Astrocyte of the cerebellum (primary cell): Measurements from ENCODE around the gene UBXN10.
"Not testable (repeated sequence)": the region's sequence is repeated elsewhere in the genome, so short reads cannot be mapped to it uniquely, and the experiment has no call there.

Source experiments
- DNase-seq: peaks from one replicate; pipeline ENCODE4 v3.0.0-alpha.2; 2011; ENCODE audit warnings: low read depth
- H3K4me3 ChIP-seq: 2 replicates; pipeline ENCODE4 v1.5.1; 2011; ENCODE audit warnings: mild to moderate bottlenecking, low read depth, low read length, moderate library complexity
- in situ Hi-C: cut with HindIII; loops from 2 replicates; pipeline ENCODE4 v1.10.0; 2017; ENCODE audit warnings: low sequenced_read_pairs
- TF ChIP-seq, protein P1 (sequence below): IDR thresholded peaks from 2 replicates; pipeline ENCODE4 v1.5.1; 2012; ENCODE audit warnings: low read length, low read depth, moderate library complexity, mild to moderate bottlenecking; ENCODE audit errors: missing control alignments

UBXN10 gene

DNA sequence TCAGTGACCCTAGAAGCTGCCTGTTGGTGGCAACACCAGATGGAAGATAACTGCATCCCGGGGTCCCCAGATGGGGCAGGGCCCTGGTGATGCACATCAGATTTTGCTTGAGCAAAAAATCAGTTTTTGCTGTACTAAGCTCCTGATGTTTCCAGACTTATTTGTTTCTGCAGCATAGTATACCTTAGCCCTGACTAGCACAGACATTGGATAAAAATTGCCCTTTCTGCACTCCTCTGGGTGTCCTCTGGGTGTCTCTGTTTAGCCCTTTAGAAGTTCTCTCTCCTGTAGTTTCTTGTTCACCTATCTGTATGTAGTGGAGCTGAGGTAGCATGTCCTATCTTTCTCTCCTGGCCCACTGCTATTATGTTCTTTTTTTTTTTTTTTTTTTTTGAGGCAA, 30.7 kb downstream of the UBXN10 start:
- TF ChIP-seq, protein P1, sequence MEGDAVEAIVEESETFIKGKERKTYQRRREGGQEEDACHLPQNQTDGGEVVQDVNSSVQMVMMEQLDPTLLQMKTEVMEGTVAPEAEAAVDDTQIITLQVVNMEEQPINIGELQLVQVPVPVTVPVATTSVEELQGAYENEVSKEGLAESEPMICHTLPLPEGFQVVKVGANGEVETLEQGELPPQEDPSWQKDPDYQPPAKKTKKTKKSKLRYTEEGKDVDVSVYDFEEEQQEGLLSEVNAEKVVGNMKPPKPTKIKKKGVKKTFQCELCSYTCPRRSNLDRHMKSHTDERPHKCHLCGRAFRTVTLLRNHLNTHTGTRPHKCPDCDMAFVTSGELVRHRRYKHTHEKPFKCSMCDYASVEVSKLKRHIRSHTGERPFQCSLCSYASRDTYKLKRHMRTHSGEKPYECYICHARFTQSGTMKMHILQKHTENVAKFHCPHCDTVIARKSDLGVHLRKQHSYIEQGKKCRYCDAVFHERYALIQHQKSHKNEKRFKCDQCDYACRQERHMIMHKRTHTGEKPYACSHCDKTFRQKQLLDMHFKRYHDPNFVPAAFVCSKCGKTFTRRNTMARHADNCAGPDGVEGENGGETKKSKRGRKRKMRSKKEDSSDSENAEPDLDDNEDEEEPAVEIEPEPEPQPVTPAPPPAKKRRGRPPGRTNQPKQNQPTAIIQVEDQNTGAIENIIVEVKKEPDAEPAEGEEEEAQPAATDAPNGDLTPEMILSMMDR, result peak; percentile 39
- H3K4me3 ChIP-seq, result no peak overlapping the region
- DNase-seq, result no peak
- in situ Hi-C loops, result loop anchor here (10.0 kb wide), 1 partner anchor 258 kb away; no protein-coding TSS in a partner anchor

DNA sequence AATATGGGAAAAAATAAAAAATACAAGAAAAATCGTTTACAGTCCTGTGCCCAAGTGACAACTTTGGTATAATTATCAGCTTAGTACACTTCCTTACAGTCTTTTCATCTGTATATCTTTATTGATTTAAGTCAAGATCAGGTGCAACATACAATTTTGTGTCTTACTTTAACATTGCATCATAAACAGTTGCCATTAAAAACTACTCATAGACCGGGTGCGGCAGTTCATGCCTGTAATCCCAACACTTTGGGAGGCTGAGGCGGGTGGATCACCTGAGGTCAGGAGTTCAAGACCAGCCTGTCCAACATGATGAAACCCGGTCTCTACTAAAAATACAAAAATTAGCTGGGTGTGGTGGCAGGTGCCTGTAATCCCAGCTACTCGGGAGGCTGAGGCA, 33.2 kb downstream of the UBXN10 start:
- not testable (repeated sequence) for H3K4me3 ChIP-seq, DNase-seq
- in situ Hi-C loops, result loop anchor here (10.0 kb wide), 1 partner anchor 256 kb away; no protein-coding TSS in a partner anchor

DNA sequence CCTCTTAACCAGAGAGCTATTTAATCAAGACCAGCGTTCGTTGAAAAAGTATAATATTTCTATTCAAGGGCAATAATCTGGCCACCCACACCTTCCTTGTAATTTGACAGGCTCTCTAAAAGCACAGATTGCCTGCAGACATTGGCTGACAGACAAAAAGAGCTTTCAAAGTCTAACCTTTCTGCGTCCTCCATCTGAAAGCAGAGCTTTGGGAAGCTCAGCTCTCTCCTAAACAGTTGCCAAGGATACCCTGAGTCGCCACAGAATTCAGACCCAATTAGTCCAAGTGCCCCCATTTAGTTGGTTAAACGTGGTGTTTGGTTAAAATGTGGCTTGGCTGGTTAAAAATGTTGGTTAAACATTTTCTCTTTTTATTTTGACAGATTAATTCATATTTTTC, 34.1 kb downstream of the UBXN10 start:
- no peak overlapping the region for H3K4me3 ChIP-seq
- TF ChIP-seq, protein P1, result no peak
- in situ Hi-C loops, result no loop called here
- no peak for DNase-seq

DNA sequence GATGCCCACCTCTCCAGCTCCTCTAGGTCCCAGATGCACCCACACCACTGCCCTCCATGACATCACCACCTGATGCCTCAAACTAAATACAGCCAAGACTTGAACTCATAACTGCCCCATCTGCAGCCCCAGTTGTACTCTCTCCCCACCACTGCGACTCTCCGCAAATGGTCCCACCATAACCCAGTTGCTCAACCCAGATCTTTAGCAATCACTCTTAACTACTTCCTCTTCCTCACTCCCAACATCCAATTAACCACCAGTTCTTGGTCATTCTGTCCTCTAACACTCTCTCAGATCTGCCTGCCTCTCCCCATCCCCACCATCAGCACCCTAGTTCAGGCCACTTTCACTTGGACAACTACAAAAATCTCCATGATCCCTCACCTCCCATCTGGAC, 37.2 kb downstream of the UBXN10 start:
- no peak overlapping the region for H3K4me3 ChIP-seq
- DNase-seq, result no peak
- in situ Hi-C loops, result no loop called here
- TF ChIP-seq, protein P1, result no peak

DNA sequence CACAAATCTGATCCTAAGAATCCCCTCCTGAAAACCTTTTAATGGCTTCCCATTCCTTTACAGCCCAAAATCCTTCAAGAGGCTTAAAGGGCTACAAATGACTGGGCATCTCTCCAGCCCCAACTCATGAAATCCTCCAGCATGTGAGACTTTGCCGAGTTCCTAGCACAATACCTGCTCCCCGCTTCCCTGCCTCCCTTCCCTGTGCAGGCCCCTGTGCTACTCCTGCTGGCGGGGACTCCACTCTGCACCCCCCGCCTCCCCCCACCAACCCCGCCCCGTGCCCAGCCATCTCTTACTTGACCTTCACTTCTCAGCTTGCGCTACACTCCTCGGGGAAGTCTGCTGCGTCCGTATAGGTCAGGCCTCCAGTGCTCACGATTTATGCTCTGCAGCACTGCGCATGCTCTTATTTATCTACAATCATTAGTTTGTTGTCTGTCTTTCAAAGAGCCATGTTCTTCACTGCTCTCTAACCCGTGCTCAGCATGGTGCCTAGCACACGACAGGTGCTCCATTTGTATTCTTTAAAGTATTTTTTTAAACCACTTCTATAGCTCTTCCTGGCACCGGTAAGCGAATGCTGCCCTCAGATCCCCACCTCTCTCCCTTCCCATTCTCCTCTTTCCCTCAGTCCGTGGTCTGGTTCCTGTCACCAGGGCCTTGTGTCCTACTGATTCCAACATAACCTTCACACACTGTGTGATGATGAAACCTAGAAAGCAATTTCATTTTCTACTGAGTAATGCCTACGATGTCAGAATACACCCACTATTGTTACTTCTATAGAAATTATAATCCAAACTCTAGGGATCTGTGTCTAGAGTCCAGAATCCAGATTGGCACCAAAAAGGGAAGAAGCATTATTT, 37.9 kb downstream of the UBXN10 start:
- in situ Hi-C loops, result no loop called here
- TF ChIP-seq, protein P1, result no peak
- DNase-seq, result no peak
- H3K4me3 ChIP-seq, result no peak overlapping the region

DNA sequence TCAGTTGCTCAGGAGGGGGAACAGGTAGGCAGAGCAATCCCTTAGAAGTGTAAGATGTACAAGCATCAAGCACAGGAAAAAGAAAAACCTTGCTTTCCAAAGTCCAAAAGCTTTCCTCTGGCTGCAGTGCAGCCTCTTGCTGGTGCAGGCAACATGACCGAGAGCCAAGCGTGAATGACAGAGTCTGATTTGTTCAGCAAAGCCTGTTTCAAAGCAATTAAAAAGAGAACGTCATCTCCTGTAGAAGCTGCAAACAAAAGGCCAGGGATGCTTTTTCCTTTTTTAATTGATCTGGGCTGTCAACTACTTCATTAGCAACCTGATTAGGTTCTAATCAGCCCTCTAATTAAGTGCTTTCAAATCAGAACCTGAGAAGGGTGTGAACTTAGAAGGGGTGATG, 38.6 kb downstream of the UBXN10 start:
- DNase-seq, result no peak
- in situ Hi-C loops, result no loop called here
- TF ChIP-seq, protein P1, result no peak
- no peak overlapping the region for H3K4me3 ChIP-seq

DNA sequence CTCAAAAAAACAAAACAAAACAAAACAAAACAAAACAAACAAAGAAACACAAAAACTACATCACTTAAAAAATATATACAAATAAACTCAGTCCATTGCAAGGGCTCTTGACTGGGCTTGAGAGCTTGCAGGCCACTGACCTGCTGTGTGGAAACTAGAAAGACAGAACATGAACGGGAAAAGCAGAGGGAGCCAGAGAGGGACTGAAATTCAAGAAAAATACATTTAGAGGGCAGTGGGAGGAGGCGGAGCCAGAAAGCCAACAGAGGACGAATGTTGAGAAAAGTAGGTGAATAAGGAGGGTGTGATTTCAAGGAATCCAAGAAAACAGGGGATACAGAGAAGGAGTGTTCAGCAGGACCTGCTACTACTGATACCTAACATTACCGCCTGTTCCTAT, 41.8 kb downstream of the UBXN10 start:
- H3K4me3 ChIP-seq, result no peak overlapping the region
- TF ChIP-seq, protein P1, result no peak
- no peak for DNase-seq
- in situ Hi-C loops, result no loop called here
